ENCODE measurements around the gene LRRC7. TPM values are rescaled to one million over a fixed set of nuclear protein-coding genes. Genes with fewer than 3 reads are reported as not detected.
A peak's percentile ranks its signal among the peaks of the same experiment; 100 is the strongest.

LRRC7 gene
- total RNA-seq, 1 experiment from 2014 or later, result not detected

- peaks cover 3% of the 10 kb centered on the region for H3K27me3 ChIP-seq (replicated peaks; ENCODE audit: insufficient read depth, low read depth, low read length, poor library complexity)
- DNase-seq (ENCODE audit: low spot score), result peak; percentile 91
- H3K36me3 ChIP-seq (ENCODE audit: insufficient read depth, low read length, poor library complexity, severe bottlenecking), result no peaks in the 10 kb centered on the region
- H3K4me1 ChIP-seq (ENCODE audit: insufficient read depth, low read length, poor library complexity, severe bottlenecking), result peaks cover 24% of the 10 kb centered on the region
- ChIA-PET CTCF (no interaction called here), POLR2A (ENCODE audit: low non-redundant PET) (interaction anchor here (0.5 to 0.7 kb wide), 2 partner anchors 12 to 147 kb away, joined by 3 to 4 read pairs; no protein-coding TSS in a partner anchor)
- no peak overlapping the region for H3K27ac ChIP-seq (ENCODE audit: low read depth, low read length, poor library complexity, severe bottlenecking)
- BruUV-seq (replicated peaks), result no TSS peak
- TF ChIP-seq, protein P1, sequence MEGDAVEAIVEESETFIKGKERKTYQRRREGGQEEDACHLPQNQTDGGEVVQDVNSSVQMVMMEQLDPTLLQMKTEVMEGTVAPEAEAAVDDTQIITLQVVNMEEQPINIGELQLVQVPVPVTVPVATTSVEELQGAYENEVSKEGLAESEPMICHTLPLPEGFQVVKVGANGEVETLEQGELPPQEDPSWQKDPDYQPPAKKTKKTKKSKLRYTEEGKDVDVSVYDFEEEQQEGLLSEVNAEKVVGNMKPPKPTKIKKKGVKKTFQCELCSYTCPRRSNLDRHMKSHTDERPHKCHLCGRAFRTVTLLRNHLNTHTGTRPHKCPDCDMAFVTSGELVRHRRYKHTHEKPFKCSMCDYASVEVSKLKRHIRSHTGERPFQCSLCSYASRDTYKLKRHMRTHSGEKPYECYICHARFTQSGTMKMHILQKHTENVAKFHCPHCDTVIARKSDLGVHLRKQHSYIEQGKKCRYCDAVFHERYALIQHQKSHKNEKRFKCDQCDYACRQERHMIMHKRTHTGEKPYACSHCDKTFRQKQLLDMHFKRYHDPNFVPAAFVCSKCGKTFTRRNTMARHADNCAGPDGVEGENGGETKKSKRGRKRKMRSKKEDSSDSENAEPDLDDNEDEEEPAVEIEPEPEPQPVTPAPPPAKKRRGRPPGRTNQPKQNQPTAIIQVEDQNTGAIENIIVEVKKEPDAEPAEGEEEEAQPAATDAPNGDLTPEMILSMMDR (conservative IDR thresholded peaks at IDR 0.05; ENCODE audit: low read depth, low read length), result no peak
- TF ChIP-seq EZH2 (IDR thresholded peaks at IDR 0.05; ENCODE audit: borderline replicate concordance, low read depth, low read length, poor library complexity, severe bottlenecking), result no peak
- H3K9me3 ChIP-seq (ENCODE audit: low read depth, low read length, poor library complexity, severe bottlenecking), result no peaks in the 10 kb centered on the region
- H3K4me3 ChIP-seq (ENCODE audit: low read depth, low read length, poor library complexity, severe bottlenecking), result no peak overlapping the region
- intact Hi-C loops (cut with micrococcal nuclease; ENCODE audit: unreplicated experiment), result loop anchor here (5.0 to 10.0 kb wide), 2 partner anchors 444 to 1318 kb away; no protein-coding TSS in a partner anchor
Measured at GRCh38 chr1:69706473-69706872, 138.8 kb downstream of the LRRC7 start.

GRCh38 chr1:69707103-69707502, 139.4 kb downstream of the LRRC7 start:
- POLR2A ChIA-PET (ENCODE audit: low non-redundant PET), result no interaction called here
- Histone ChIP-seq H3K36me3 (ENCODE audit: insufficient read depth, low read length, poor library complexity, severe bottlenecking) (no peaks in the 10 kb centered on the region), H3K9me3 (ENCODE audit: low read depth, low read length, poor library complexity, severe bottlenecking) (no peaks in the 10 kb centered on the region), H3K27me3 (replicated peaks; ENCODE audit: insufficient read depth, low read depth, low read length, poor library complexity) (peaks cover 3% of the 10 kb centered on the region), H3K4me1 (ENCODE audit: insufficient read depth, low read length, poor library complexity, severe bottlenecking) (peaks cover 24% of the 10 kb centered on the region), H3K27ac (ENCODE audit: low read depth, low read length, poor library complexity, severe bottlenecking) (no peak overlapping the region), H3K4me3 (ENCODE audit: low read depth, low read length, poor library complexity, severe bottlenecking) (no peak overlapping the region)
- intact Hi-C loops (cut with micrococcal nuclease; ENCODE audit: unreplicated experiment), result loop anchor here (5.0 to 10.0 kb wide), 2 partner anchors 445 to 1318 kb away; no protein-coding TSS in a partner anchor
- no TSS peak for BruUV-seq (replicated peaks)
- CTCF ChIA-PET, result no interaction called here
- peak; percentile 72 for DNase-seq (ENCODE audit: low spot score)
- TF ChIP-seq, protein P1 (conservative IDR thresholded peaks at IDR 0.05; ENCODE audit: low read depth, low read length), result no peak
- TF ChIP-seq EZH2 (IDR thresholded peaks at IDR 0.05; ENCODE audit: borderline replicate concordance, low read depth, low read length, poor library complexity, severe bottlenecking), result no peak

DNA sequence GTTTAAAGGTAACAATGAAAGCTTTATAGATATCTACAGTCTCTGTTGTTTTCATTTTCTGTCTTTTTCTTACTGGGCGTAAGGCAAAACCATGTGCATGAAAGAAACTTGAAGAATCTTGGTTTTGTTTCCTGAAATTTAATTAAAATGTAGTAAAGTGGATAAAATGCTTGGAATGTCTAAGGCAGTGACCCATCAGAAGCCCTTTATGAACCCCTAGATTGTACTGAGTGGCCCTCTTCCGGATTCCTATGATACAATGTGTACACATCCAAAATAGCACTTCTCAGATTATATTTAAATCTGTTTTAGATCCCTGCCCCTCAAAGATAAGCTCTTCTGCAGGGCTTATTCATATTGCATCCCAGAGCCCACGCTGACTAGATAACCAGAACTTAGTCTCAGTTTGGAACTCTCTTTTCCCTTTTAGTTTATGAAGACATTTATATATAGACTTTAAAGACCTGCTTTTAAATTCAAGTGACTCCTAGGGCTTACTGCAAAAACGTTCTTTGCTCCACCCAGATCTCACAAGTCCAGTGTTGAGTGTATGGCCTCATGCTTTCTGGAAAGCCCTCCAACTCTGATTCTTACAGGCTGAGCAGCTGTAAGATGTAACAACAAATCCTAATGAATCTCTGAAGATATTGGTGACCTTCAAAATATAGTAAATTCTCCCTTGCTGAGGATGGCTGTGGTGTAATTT, 142.9 kb downstream of the LRRC7 start:
- Histone ChIP-seq H3K27me3 (replicated peaks; ENCODE audit: insufficient read depth, low read depth, low read length, poor library complexity) (no peaks in the 10 kb centered on the region), H3K27ac (ENCODE audit: low read depth, low read length, poor library complexity, severe bottlenecking) (no peak overlapping the region), H3K4me3 (ENCODE audit: low read depth, low read length, poor library complexity, severe bottlenecking) (no peak overlapping the region), H3K36me3 (ENCODE audit: insufficient read depth, low read length, poor library complexity, severe bottlenecking) (no peaks in the 10 kb centered on the region), H3K4me1 (ENCODE audit: insufficient read depth, low read length, poor library complexity, severe bottlenecking) (peaks cover 24% of the 10 kb centered on the region), H3K9me3 (ENCODE audit: low read depth, low read length, poor library complexity, severe bottlenecking) (no peaks in the 10 kb centered on the region)
- TF ChIP-seq EZH2 (IDR thresholded peaks at IDR 0.05; ENCODE audit: borderline replicate concordance, low read depth, low read length, poor library complexity, severe bottlenecking), result no peak
- TF ChIP-seq, protein P1 (conservative IDR thresholded peaks at IDR 0.05; ENCODE audit: low read depth, low read length), result no peak
- CTCF ChIA-PET, result no interaction called here
- intact Hi-C loops (cut with micrococcal nuclease; ENCODE audit: unreplicated experiment), result no loop called here
- POLR2A ChIA-PET (ENCODE audit: low non-redundant PET), result no interaction called here
- no peak for DNase-seq (ENCODE audit: low spot score)
- BruUV-seq (replicated peaks), result no TSS peak
